ENCODE measurements around the gene DHX34.
"Not testable (repeated sequence)": the region's sequence is repeated elsewhere in the genome, so short reads cannot be mapped to it uniquely, and the experiment has no call there.

The DHX34 gene

DNA sequence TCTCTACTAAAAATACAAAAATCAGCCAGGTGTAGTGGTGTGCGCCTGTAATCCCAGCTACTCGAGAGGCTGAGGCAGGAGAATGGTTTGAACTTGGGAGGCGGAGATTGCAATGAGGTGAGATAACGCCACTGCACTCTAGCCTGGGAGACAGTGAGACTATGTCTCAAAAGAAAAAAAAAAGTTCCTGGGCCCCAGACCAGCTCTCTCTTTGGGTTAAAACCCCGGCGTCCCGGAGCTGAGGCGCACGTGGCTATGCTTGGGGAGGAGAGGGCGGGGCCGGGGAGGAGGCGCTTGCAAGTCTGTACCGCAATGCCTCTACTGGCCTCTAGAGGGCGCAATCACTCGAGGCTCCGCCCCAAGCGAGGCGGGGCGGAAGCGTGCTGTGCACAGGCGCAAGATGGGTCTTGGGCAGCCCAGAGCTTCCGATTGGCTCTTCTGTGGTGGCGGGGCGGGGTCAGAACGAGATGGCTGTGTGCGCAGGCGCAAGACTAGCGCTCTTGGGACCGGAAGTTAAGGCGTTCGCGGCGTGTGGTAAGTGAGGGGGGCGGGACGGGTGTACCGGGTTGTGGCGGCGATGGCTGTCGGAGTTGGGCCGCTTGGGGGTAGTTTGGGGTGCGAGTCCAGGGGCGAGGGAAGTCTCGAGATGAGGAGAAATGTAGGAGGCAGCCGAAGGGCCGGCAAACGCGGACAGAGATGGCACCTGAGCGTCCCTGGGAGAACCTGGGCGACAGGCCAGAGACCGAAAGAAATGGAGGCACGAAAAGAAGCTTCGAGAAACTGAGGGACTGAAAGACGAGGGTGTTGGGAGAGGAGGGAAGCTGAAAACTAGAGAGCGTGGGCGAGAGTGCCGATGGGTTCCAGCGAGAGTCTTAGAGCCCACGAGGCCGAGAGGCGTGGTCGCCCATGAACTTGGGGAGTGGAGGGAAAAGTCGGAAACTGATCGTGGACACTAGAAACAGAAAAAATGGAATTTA is at the start of gene DHX34:
DHX34 (plus strand) TSS at position 497 of the 977 bp plus-strand sequence. CDS start 3,716 bp downstream, outside the sequence.
- peak; percentile 96 to 98 for DNase-seq (ENCODE audit: low read depth in 2 of 2, low spot score in 1 of 2)

- not testable (repeated sequence) for DNase-seq (ENCODE audit: low read depth in 2 of 2, low spot score in 1 of 2)
Observed at GRCh38 chr19:47300867-47301266, 48.2 kb upstream of the DHX34 start.

DNA sequence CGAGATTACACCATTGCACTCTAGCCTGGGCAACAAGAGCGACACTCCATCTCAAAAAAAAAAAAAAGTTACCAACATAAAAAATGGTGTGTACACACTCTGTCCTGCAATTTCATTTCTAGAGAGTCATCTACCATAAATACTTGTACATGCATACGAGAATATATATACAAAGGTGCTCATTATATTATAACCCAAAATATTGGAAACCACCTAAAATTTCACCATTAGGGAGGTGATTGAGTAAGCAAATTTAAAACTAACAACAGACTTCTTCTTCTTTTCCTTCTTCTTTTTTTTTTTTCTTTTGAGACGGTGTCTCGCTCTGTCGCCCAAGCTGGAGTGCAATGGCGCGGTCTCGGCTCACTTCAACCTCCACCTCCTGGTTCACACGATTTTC is 46.9 kb upstream of the DHX34 start:
- no peak for DNase-seq (ENCODE audit: low read depth in 2 of 2, low spot score in 1 of 2)

DNA sequence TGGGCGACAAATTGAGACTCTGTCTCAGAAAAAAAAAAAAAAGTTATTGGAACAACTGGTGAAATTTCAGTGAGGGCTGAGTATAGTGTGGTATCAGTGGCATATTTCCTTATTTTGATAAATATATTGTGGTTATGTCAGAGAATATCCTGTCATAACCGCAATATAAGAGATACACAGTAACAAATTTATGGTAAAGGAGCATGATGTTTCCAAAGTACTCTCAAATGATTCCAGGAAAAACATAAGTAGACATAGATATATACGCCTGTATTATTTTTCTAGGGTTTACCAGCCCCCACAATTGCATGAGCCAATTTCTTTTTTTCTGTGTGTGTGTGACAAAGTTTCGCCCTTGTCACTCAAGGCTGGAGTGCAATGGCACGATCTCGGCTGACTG is 45.1 kb upstream of the DHX34 start:
- DNase-seq (ENCODE audit: low read depth in 2 of 2, low spot score in 1 of 2): no peak

GRCh38 chr19:47305309-47305751 is 43.8 kb upstream of the DHX34 start:
- DNase-seq (ENCODE audit: low read depth in 2 of 2, low spot score in 1 of 2): peak; percentile 18 to 40

DNA sequence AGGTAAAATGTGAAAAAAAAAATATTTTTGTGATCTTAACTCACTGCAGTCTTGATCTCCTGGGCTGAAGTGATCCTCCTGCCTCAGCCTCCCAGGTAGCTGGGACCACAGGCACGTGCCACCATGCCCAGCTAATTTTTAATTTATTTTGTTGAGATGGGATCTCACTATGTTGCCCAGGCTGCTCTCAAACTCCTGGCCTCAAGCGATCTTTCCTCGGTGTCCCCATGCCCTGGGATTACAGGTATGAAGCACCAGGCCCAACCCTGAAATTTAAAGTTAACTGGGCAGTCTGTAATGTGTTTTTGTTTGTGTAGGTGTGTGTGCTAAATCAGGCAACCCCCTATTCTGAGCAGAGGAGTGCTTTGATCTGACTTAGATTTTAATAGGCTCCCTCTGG is 42.8 kb upstream of the DHX34 start:
- DNase-seq (ENCODE audit: low read depth in 2 of 2, low spot score in 1 of 2): no peak

GRCh38 chr19:47309038-47309437 is 40.1 kb upstream of the DHX34 start:
- DNase-seq (ENCODE audit: low read depth in 2 of 2, low spot score in 1 of 2): no peak

DNA sequence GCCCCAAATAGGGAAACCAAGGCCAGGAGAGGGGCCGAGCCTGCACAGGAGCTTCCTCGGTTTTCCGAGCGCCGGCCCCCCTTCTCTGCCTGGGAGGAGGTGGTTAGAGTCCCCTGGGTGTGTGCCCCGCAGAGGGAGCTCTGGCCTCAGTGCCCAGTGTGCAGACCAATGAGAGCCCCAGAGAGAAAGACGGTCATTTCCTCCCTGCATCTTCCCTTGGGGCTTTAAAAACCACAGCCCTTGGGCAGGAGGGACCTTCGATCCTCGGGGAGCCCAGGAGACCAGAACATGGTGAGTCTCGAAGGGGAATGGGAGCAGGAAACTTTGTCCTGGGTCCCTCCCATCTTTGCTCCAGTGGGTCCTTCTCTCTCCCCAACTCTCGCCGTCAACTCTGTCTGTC is 39.5 kb upstream of the DHX34 start, which contains the start of gene C5AR1:
C5AR1 (plus strand) TSS at position 254 of the 400 bp plus-strand sequence; CDS start at position 289, 35 bp downstream.
- no peak for DNase-seq (ENCODE audit: low read depth in 2 of 2, low spot score in 1 of 2)

- DNase-seq (ENCODE audit: low read depth in 2 of 2, low spot score in 1 of 2): no peak
Observed at GRCh38 chr19:47310323-47310722, 38.8 kb upstream of the DHX34 start.

- DNase-seq (ENCODE audit: low read depth in 2 of 2, low spot score in 1 of 2): no peak
Observed at GRCh38 chr19:47310819-47311218, 38.3 kb upstream of the DHX34 start.

- no peak for DNase-seq (ENCODE audit: low read depth in 2 of 2, low spot score in 1 of 2)
Observed at GRCh38 chr19:47312366-47313006, 36.6 kb upstream of the DHX34 start.

GRCh38 chr19:47313754-47314295 is 35.3 kb upstream of the DHX34 start:
- DNase-seq (ENCODE audit: low read depth in 2 of 2, low spot score in 1 of 2): no peak

GRCh38 chr19:47315125-47315821 is 33.8 kb upstream of the DHX34 start:
- DNase-seq (ENCODE audit: low read depth in 2 of 2, low spot score in 1 of 2): no peak

GRCh38 chr19:47316513-47316912 is 32.6 kb upstream of the DHX34 start:
- no peak for DNase-seq (ENCODE audit: low read depth in 2 of 2, low spot score in 1 of 2)

- DNase-seq (ENCODE audit: low read depth in 2 of 2, low spot score in 1 of 2): no peak
Observed at GRCh38 chr19:47319923-47320871, 28.9 kb upstream of the DHX34 start.

DNA sequence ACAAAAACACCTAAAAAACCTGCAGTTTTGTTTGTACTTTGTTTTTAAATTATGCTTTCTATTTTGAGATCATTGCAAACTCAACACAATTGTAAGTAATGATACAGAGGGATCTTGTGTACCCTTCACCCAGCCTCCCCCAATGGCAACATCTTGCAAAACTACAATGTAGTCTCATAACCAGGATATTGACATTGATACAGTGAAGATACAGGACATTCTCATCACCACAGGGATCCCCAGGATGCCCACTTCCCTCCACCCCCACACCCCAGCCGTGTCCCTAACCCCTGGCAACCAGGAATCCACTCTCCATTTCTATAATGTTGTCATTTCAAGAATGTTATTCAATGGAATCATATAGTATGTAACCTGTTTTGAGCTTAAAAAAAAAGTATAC is 27.5 kb upstream of the DHX34 start:
- DNase-seq (ENCODE audit: low read depth in 2 of 2, low spot score in 1 of 2): no peak

DNA sequence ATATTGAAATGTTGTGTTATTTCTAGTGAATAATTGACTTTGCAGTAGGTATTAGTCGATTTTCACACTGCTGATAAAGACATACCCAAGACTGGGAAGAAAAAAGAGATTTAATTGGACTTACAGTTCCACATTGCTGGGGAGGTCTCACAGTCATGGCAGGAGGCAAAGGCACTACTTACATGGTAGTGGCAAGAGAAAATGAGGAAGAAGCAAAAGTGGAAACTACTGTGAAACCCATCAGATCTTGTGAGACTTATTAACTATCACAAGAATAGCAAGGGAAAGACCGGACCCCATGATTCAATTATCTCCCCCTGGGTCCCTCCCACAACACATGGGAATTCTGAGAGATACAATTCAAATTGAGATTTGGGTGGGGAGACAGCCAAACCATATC is 27.1 kb upstream of the DHX34 start:
- DNase-seq (ENCODE audit: low read depth in 2 of 2, low spot score in 1 of 2): no peak

DNA sequence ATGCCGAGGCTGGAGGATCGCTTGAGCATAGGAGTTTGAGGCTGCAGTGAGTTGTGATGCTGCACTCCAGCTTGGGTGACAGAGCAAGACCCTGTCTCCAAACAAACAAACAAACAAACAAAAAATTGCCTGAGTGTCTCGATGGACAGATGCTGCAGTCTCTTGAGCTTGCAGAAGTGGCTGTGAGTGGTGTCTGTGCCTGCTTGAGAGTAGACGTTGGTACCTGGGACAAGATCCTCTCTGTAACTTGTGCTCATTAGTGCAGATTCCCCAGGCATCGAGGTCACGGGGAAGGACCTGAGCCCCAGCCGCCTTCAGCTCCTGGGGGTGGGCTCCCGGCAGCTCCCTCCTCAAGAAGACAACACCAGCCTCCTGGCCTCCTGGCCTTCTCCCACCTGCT is 25.7 kb upstream of the DHX34 start:
- no peak for DNase-seq (ENCODE audit: low read depth in 2 of 2, low spot score in 1 of 2)

DNA sequence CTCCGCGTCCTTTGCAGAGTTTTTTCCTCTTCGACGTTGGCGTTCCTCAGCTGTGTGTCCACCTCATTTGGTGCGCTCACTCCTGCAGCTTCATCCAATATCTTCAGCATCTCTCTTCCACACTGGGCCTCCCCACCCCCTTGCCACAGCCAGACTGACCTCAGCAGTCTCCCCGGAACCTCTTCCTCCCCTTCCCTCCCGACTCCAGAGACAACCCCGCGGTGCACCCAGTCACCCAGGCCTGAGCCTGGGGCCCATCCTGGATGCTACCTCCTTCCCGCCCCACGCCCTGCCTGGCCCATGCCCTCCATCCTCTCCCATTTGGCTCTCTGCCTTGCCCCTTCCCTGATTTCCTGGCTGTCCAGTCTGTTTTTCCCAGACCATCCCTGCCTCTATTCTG is 25.2 kb upstream of the DHX34 start:
- no peak for DNase-seq (ENCODE audit: low read depth in 2 of 2, low spot score in 1 of 2)

DNA sequence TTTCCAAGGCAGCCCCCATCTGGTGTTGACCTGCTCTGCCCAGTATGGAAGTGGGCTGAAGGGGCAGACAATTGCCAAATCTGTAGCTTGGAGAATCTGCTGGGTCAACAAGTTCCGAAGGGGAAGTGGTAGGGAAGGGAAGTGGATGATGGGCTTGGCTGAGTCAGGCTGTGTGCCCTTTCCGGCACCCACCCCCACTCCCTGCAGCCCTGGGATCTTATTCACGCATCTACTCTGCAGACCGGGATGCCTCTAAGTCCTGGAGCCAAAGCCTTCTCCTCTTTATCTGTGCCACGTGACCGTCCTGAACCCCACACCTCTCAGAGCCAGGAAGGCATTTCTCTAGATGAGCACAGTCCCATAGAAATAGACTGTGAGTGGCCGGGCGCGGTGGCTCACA is 24.6 kb upstream of the DHX34 start:
- DNase-seq (ENCODE audit: low read depth in 2 of 2, low spot score in 1 of 2): no peak
